Progenitor cell of endocrine pancreas (in vitro differentiated cells): ENCODE measurements around the gene MVB12B. TPM values are rescaled to one million over a fixed set of nuclear protein-coding genes. Genes with fewer than 3 reads are reported as not detected.

Experiments
- DNase-seq: peaks from one replicate; pipeline ENCODE4 v3.0.0; 2021; ENCODE audit warnings: low spot score; ENCODE audit not compliant: unreplicated experiment
- H3K27ac Mint-ChIP-seq: 2 replicates; pipeline ENCODE4 v1.8.0; 2021; ENCODE audit warnings: mild to moderate bottlenecking, moderate library complexity, mixed read lengths
- H3K27me3 Mint-ChIP-seq: 2 replicates; pipeline ENCODE4 v1.8.0; 2021; ENCODE audit warnings: mixed read lengths
- H3K36me3 Mint-ChIP-seq: 2 replicates; pipeline ENCODE4 v1.8.0; 2022; ENCODE audit warnings: mixed read lengths; ENCODE audit not compliant: insufficient read depth
- H3K4me1 Mint-ChIP-seq: 2 replicates; pipeline ENCODE4 v1.8.0; 2021; ENCODE audit warnings: low read depth, mixed read lengths
- H3K4me3 Mint-ChIP-seq: 2 replicates; pipeline ENCODE4 v1.8.0; 2021; ENCODE audit warnings: low read depth, mild to moderate bottlenecking, moderate library complexity, mixed read lengths
- H3K9me3 Mint-ChIP-seq: 2 replicates; pipeline ENCODE4 v1.8.0; 2021; ENCODE audit warnings: low read depth, mixed read lengths
- CTCF ChIP-seq: fragments of 200-600 bp; sonication (generic); IDR thresholded peaks from one replicate; pipeline ENCODE4 v1.5.0; 2021; ENCODE audit warnings: antibody characterized with exemption, mild to moderate bottlenecking; ENCODE audit not compliant: unreplicated experiment
- total RNA-seq: library from RNA; stranded (reverse); gene quantifications from 2 replicates; pipeline ENCODE4 v1.2.1, GENCODE V29; 2021

MVB12B gene
- total RNA-seq, 1 donor from 2014 or later = 34.6 TPM

GRCh38 chr9:126450668-126451205 lies 124.1 kb downstream of the MVB12B start:
- Mint-ChIP-seq H3K4me1 (peaks cover 12% of the 10 kb centered on the region), H3K27me3 (no peaks in the 10 kb centered on the region), H3K9me3 (no peaks in the 10 kb centered on the region), H3K4me3 (no peak overlapping the region), H3K36me3 (peaks cover 11% of the 10 kb centered on the region), H3K27ac (no peak overlapping the region)
- TF ChIP-seq CTCF = no peak
- no peak for DNase-seq

- TF ChIP-seq CTCF = no peak
- H3K27ac Mint-ChIP-seq = no peak overlapping the region
- no peak overlapping the region for H3K4me3 Mint-ChIP-seq
- no peaks in the 10 kb centered on the region for H3K27me3 Mint-ChIP-seq
- DNase-seq = no peak
- H3K4me1 Mint-ChIP-seq = peaks cover 12% of the 10 kb centered on the region
- peaks cover 13% of the 10 kb centered on the region for H3K36me3 Mint-ChIP-seq
- H3K9me3 Mint-ChIP-seq = no peaks in the 10 kb centered on the region
Measured at GRCh38 chr9:126451316-126451885, 124.8 kb downstream of the MVB12B start.

GRCh38 chr9:126452106-126452505 lies 125.5 kb downstream of the MVB12B start:
- H3K27me3 Mint-ChIP-seq = no peaks in the 10 kb centered on the region
- no peak for DNase-seq
- peaks cover 12% of the 10 kb centered on the region for H3K4me1 Mint-ChIP-seq
- H3K27ac Mint-ChIP-seq = no peak overlapping the region
- H3K4me3 Mint-ChIP-seq = no peak overlapping the region
- TF ChIP-seq CTCF = no peak
- peaks cover 15% of the 10 kb centered on the region for H3K36me3 Mint-ChIP-seq
- no peaks in the 10 kb centered on the region for H3K9me3 Mint-ChIP-seq

GRCh38 chr9:126453156-126453963 lies 126.7 kb downstream of the MVB12B start:
- no peak overlapping the region for H3K4me3 Mint-ChIP-seq
- H3K27me3 Mint-ChIP-seq = no peaks in the 10 kb centered on the region
- H3K36me3 Mint-ChIP-seq = peaks cover 8% of the 10 kb centered on the region
- no peak for DNase-seq
- no peaks in the 10 kb centered on the region for H3K9me3 Mint-ChIP-seq
- no peak overlapping the region for H3K27ac Mint-ChIP-seq
- TF ChIP-seq CTCF = no peak
- peaks cover 12% of the 10 kb centered on the region for H3K4me1 Mint-ChIP-seq

- H3K4me3 Mint-ChIP-seq = no peak overlapping the region
- peaks cover 7% of the 10 kb centered on the region for H3K36me3 Mint-ChIP-seq
- no peaks in the 10 kb centered on the region for H3K27me3 Mint-ChIP-seq
- no peak for TF ChIP-seq CTCF
- H3K4me1 Mint-ChIP-seq = peaks cover 12% of the 10 kb centered on the region
- no peak for DNase-seq
- no peaks in the 10 kb centered on the region for H3K9me3 Mint-ChIP-seq
- no peak overlapping the region for H3K27ac Mint-ChIP-seq
Measured at GRCh38 chr9:126454215-126454614, 127.6 kb downstream of the MVB12B start.
